GM12875 (cell line): ENCODE data around the gene TBC1D22A.

Source experiments
- H3K4me3 ChIP-seq: one replicate; pipeline ENCODE4 v1.5.1; 2011; ENCODE audit warnings: low read depth, low read length, control low read depth
- CTCF ChIP-seq: IDR thresholded peaks from 2 replicates; pipeline ENCODE4 v1.5.1; 2011; ENCODE audit warnings: low read depth, mild to moderate bottlenecking, control low read depth, inconsistent platforms, low read length, moderate library complexity, borderline replicate concordance; ENCODE audit not compliant: insufficient read depth

TBC1D22A gene

GRCh38 chr22:46909237-46910030, 147.0 kb downstream of the TBC1D22A start:
- no peak for TF ChIP-seq CTCF
- H3K4me3 ChIP-seq: no peak overlapping the region

GRCh38 chr22:46910624-46911023, 148.2 kb downstream of the TBC1D22A start:
- no peak for TF ChIP-seq CTCF
- no peak overlapping the region for H3K4me3 ChIP-seq

- TF ChIP-seq CTCF: no peak
- H3K4me3 ChIP-seq: no peak overlapping the region
Observed at GRCh38 chr22:46911346-46911745, 148.9 kb downstream of the TBC1D22A start.

- no peak overlapping the region for H3K4me3 ChIP-seq
- no peak for TF ChIP-seq CTCF
Observed at GRCh38 chr22:46913351-46913750, 150.9 kb downstream of the TBC1D22A start.

GRCh38 chr22:46914481-46914880, 152.0 kb downstream of the TBC1D22A start:
- H3K4me3 ChIP-seq: no peak overlapping the region
- TF ChIP-seq CTCF: no peak

GRCh38 chr22:46914916-46915894, 152.8 kb downstream of the TBC1D22A start:
- no peak overlapping the region for H3K4me3 ChIP-seq
- TF ChIP-seq CTCF: no peak
